Left ventricle myocardium inferior (tissue), 1 donor: ENCODE measurements around the gene NUDT2. TPM values are rescaled to one million over a fixed set of nuclear protein-coding genes. Genes with fewer than 3 reads are reported as not detected.

Experiments used
- DNase-seq: peaks from one replicate; pipeline ENCODE4 v3.0.0-alpha.2; 2020
- H3K27ac ChIP-seq: fragments of 200-600 bp; replicated peaks from 2 replicates; pipeline ENCODE4 v1.8.0; 2021
- H3K27me3 ChIP-seq: fragments of 200-600 bp; 2 replicates; pipeline ENCODE4 v1.8.0; 2021; ENCODE audit warnings: low read depth
- H3K36me3 ChIP-seq: fragments of 200-600 bp; 2 replicates; pipeline ENCODE4 v1.8.0; 2021
- H3K4me1 ChIP-seq: fragments of 200-600 bp; 2 replicates; pipeline ENCODE4 v1.8.0; 2021
- H3K4me3 ChIP-seq: fragments of 200-600 bp; 2 replicates; pipeline ENCODE4 v1.8.0; 2021; ENCODE audit warnings: mild to moderate bottlenecking, moderate library complexity
- H3K9me3 ChIP-seq: fragments of 200-600 bp; replicated peaks from 2 replicates; pipeline ENCODE4 v1.8.0; 2021
- intact Hi-C: fragments of 100-400 bp; cut with micrococcal nuclease; formaldehyde crosslinking; loops from one replicate; pipeline ENCODE4 v1.11.0; 2022
- total RNA-seq: library from RNA; stranded (reverse); fragmentation: NEBNext Ultra II Directional; extraction: Animal tissue kit (Norgen Biotek cat#: 25700); gene quantifications from one replicate; pipeline ENCODE4 v1.2.1, GENCODE V29; 2021
- TF ChIP-seq, protein P1 (sequence below): fragments of 200-600 bp; IDR thresholded peaks from 2 replicates; pipeline ENCODE4 v1.8.0; 2021; ENCODE audit warnings: antibody characterized with exemption, mild to moderate bottlenecking, borderline replicate concordance
- donor health status: DM: no; HTN: yes; CAD: no; lungs with severe emphysema.

The NUDT2 gene
- total RNA-seq, 1 donor from 2014 or later: 22.2 TPM

- no peak for DNase-seq
- no peaks in the 10 kb centered on the region for H3K9me3 ChIP-seq
- H3K36me3 ChIP-seq: no peaks in the 10 kb centered on the region
- H3K27me3 ChIP-seq: no peaks in the 10 kb centered on the region
- intact Hi-C loops: no loop called here
- no peak overlapping the region for H3K27ac ChIP-seq
- TF ChIP-seq, protein P1, sequence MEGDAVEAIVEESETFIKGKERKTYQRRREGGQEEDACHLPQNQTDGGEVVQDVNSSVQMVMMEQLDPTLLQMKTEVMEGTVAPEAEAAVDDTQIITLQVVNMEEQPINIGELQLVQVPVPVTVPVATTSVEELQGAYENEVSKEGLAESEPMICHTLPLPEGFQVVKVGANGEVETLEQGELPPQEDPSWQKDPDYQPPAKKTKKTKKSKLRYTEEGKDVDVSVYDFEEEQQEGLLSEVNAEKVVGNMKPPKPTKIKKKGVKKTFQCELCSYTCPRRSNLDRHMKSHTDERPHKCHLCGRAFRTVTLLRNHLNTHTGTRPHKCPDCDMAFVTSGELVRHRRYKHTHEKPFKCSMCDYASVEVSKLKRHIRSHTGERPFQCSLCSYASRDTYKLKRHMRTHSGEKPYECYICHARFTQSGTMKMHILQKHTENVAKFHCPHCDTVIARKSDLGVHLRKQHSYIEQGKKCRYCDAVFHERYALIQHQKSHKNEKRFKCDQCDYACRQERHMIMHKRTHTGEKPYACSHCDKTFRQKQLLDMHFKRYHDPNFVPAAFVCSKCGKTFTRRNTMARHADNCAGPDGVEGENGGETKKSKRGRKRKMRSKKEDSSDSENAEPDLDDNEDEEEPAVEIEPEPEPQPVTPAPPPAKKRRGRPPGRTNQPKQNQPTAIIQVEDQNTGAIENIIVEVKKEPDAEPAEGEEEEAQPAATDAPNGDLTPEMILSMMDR: no peak
- H3K4me1 ChIP-seq: peaks cover 13% of the 10 kb centered on the region
- no peak overlapping the region for H3K4me3 ChIP-seq
These were observed 56.3 kb downstream of the NUDT2 start for GRCh38 chr9:34385561-34386230.

- TF ChIP-seq, protein P1: no peak
- DNase-seq: no peak
- intact Hi-C loops: no loop called here
These were observed 57.3 kb downstream of the NUDT2 start for GRCh38 chr9:34386656-34387055.

DNA sequence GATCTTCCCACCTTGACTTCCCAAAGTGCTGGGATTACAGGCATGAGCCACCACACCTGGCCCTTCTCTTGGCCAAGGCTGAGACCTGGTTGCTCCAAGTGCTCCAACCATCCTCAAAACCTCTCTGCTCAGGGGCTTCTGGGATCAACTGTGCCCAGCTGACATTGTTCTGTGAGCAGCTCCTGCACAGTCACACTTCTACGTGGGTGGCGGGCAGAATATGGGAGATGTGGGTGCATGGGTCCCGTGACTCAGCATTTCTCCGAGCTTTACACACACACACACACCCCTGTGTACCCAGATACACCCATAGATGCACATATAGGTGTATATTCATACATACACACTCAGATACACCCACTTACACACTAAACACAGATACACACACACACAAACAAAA, 57.9 kb downstream of the NUDT2 start:
- H3K27ac ChIP-seq: no peak overlapping the region

More at GRCh38 chr9:34386656-34387055, 57.3 kb downstream of the NUDT2 start:
- Histone ChIP-seq H3K27ac (no peak overlapping the region), H3K36me3 (no peaks in the 10 kb centered on the region), H3K9me3 (no peaks in the 10 kb centered on the region), H3K27me3 (no peaks in the 10 kb centered on the region), H3K4me1 (peaks cover 3% of the 10 kb centered on the region), H3K4me3 (no peak overlapping the region)

GRCh38 chr9:34392511-34392910, 63.1 kb downstream of the NUDT2 start:
- intact Hi-C loops: no loop called here
- Histone ChIP-seq H3K36me3 (peaks cover under 1% of the 10 kb centered on the region), H3K9me3 (no peaks in the 10 kb centered on the region), H3K4me1 (no peaks in the 10 kb centered on the region), H3K4me3 (no peak overlapping the region), H3K27me3 (no peaks in the 10 kb centered on the region), H3K27ac (no peak overlapping the region)
- TF ChIP-seq, protein P1: no peak
- no peak for DNase-seq

More for the DNA sequence above, 57.9 kb downstream of the NUDT2 start:
- intact Hi-C loops: no loop called here
- H3K36me3 ChIP-seq: no peaks in the 10 kb centered on the region
- H3K9me3 ChIP-seq: no peaks in the 10 kb centered on the region
- no peaks in the 10 kb centered on the region for H3K4me1 ChIP-seq
- TF ChIP-seq, protein P1: no peak
- no peaks in the 10 kb centered on the region for H3K27me3 ChIP-seq
- DNase-seq: no peak
- no peak overlapping the region for H3K4me3 ChIP-seq

Other genes starting within 250 kb of the NUDT2 start
- gene DCAF12, start 202.9 kb upstream of the NUDT2 start, total RNA-seq: 16.4 TPM
- gene UBAP1, start 150.5 kb upstream of the NUDT2 start, total RNA-seq: 37.6 TPM
- gene KIF24, start 301 bp upstream of the NUDT2 start, total RNA-seq: 0.63 TPM
- 6.3 TPM for gene MYORG, start 47.3 kb downstream of the NUDT2 start, total RNA-seq
- 22.9 TPM for gene FAM219A, start 129.0 kb downstream of the NUDT2 start, total RNA-seq
- gene DNAI1, start 129.2 kb downstream of the NUDT2 start, total RNA-seq: not detected
- gene ENHO, start 193.4 kb downstream of the NUDT2 start, total RNA-seq: not detected